Ovary (tissue), 3 donors: ENCODE data around the gene SLC23A2.

Experiments
- CTCF ChIP-seq, 3 donors: fragments of 450-650 bp in 2 of 3; fragments of 200-600 bp in 1 of 3; IDR thresholded peaks; one replicate each; pipeline versions ENCODE4 v1.5.1 to v1.8.0; 2016 to 2022; ENCODE audit warnings: antibody characterized with exemption in 3 of 3, mild to moderate bottlenecking in 1 of 3
- EP300 ChIP-seq: sonication (generic); formaldehyde crosslinking; IDR thresholded peaks from one replicate; pipeline ENCODE4 v1.6.1; 2017; ENCODE audit warnings: antibody characterized with exemption
- donor health status: DM: no; HTN: no; CAD: no.

GRCh38 chr20:5044075-5044620 lies 42.8 kb upstream of the SLC23A2 start:
- TF ChIP-seq CTCF (IDR thresholded peaks at IDR 0.05): no peak
- TF ChIP-seq EP300: no peak
